Motor neuron (in vitro differentiated cells): ENCODE data around the gene ATP13A1. TPM values are rescaled to one million over a fixed set of nuclear protein-coding genes. Genes with fewer than 3 reads are reported as not detected.

ENCODE experiments used
- ATAC-seq, 8 experiments: fragments of 200-7000 bp; cut with Tn5 transposase; replicated peaks in 6 of 8; 2 replicates each; pipeline ENCODE4 v1.8.0; 2021; ENCODE audit warnings: mild to moderate bottlenecking in 8 of 8, moderate library complexity in 8 of 8
- H3K27ac ChIP-seq, 2 donors: fragments of 250-450 bp; sonication (Bioruptor Pico); 2 replicates each; pipeline ENCODE4 v1.9.0; 2021; ENCODE audit warnings: antibody characterized with exemption in 2 of 2, mild to moderate bottlenecking in 2 of 2, moderate library complexity in 1 of 2
- H3K4me1 ChIP-seq, 2 donors: fragments of 250-450 bp; sonication (Bioruptor Pico); replicated peaks in 1 of 2; 2 replicates each; pipeline ENCODE4 v1.6.1; 2021; ENCODE audit warnings: antibody characterized with exemption in 2 of 2, mild to moderate bottlenecking in 2 of 2, moderate library complexity in 1 of 2
- H3K4me3 ChIP-seq, 5 donors: fragments of 250-450 bp; sonication (Bioruptor Pico); 2 replicates each; pipeline ENCODE4 v1.9.0; 2021; ENCODE audit warnings: antibody characterized with exemption in 5 of 5, mild to moderate bottlenecking in 5 of 5, moderate library complexity in 4 of 5
- WGBS, 10 experiments: fragments of 450-650 bp; shearing (Covaris generic); methylation state at CpG; one replicate each; pipeline ENCODE4 v1.0.0; 2022; 5-methylcytosine and 5-hydroxymethylcytosine counted together
- in situ Hi-C, 9 experiments: fragments of 400-800 bp; cut with MboI; loops; one replicate each; pipeline ENCODE4 v1.15.0; 2021; ENCODE audit warnings: low sequenced_read_pairs in 9 of 9, low pct_unique_long_range_greater_than_20kb in 2 of 9; ENCODE audit not compliant: unreplicated experiment in 9 of 9
- total RNA-seq, 8 experiments: library from RNA; unstranded; fragments of 300-600 nt; gene quantifications; 2 replicates each; pipeline versions ENCODE4 v1.2.3 to v1.2.4, GENCODE V29; 2022

The ATP13A1 gene
- total RNA-seq, 8 experiments from 2014 or later = 18.7 to 96.9 (median 31.1) TPM

DNA sequence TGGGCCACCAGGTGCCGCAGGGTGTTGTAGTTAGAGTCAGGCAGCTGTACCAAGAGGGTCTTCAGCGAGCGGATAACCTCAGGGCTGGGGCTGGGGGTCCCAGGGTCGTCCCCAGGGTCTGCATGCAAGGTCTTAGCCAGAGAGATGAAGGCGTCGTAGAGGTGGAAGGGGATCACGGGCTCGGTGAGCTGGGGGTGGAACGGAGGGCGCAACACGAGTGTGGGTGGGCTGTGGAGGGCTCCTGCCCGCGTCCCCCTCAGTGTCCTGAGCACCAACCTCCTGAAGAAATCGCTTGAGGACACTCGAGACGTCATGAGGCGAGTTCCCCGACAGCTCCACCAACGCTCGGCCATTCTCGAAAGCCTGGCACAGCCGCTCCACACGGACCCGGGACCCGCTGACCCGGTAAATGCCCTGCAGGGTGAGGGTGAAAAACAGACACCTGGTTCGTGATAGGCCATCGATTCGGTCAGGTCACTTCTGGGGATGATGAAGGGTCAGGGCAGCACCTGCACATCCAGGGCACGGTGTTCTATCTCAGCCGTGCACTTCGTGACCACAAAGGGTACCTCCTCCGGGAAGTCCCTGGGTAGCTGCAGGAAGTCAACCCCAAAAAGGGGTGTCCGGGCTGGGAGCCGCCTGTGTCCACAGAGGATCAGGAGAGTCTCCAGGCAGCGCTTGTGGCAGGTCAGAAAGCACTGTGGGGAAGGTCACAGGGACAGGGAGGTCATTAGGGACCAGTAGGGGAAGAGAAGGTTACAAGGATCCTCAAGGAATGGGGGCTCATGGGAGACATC lies 28.8 kb downstream of the ATP13A1 start:
- no peak overlapping the region for H3K4me3 ChIP-seq
- ATAC-seq = no peak
- WGBS, 10 experiments = 88 to 100% (median 100%) methylated on average over 1 to 7 of the region's 36 CpGs; no CpG with 5 or more reads in 4 of the 10 experiments
- H3K4me1 ChIP-seq = no peaks in the 10 kb centered on the region
- in situ Hi-C loops = loop anchor here in 3 of 9 experiments (25.0 kb wide), 1 partner anchor 97 kb away; the partner anchor contains the start of genes CILP2 (in 3 of the 3) and YJEFN3 (in 3 of the 3)
- no peak overlapping the region for H3K27ac ChIP-seq

DNA sequence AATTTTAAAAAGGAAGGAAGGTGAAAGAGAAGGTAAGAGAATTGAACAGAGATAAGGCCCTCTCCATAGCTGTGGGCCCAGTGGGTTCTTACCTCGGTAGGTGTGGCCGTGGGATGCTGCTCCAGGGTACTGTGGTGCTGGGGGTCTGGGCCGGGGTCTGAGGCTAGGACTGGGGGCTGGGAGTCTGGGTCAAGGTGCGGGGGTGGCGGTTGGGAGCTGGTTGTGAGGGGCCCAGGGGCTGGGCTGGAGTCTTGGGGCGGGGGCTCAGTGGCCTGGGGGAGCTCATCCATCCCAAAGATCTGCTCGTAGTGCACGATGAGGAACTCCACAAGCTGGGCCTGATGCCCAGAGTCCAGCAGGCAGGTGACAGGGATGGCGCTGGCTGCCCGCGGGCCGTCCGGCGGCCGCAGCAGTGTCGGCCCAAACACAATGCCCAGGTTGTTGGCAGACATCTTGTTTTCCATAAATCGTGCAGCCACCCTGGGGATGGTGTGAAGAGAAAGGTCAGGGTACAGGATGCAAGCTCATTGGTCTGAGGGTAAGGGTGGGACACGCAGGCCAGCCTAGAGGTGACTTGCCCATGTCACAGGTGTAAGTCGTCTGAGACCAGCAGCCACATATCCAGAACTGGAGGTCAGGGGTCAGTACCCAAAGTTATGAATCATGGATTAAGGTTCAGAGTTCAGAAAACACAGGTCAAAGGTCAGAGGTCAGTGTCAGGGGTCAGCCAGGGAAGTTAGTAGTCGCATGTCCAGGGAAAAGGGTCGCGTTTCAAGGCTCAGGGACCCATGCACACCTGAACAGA lies 29.6 kb downstream of the ATP13A1 start:
- Histone ChIP-seq H3K27ac (no peak overlapping the region), H3K4me1 (peaks cover 0 to 1% of the 10 kb centered on the region in 2 donors), H3K4me3 (no peak overlapping the region)
- WGBS, 10 experiments = 50 to 82% (median 54%) methylated on average over 1 to 5 of the region's 22 CpGs; no CpG with 5 or more reads in 7 of the 10 experiments
- no peak for ATAC-seq
- in situ Hi-C loops = loop anchor here in 3 of 9 experiments (25.0 kb wide), 1 partner anchor 97 kb away; the partner anchor contains the start of genes CILP2 (in 3 of the 3) and YJEFN3 (in 3 of the 3)

DNA sequence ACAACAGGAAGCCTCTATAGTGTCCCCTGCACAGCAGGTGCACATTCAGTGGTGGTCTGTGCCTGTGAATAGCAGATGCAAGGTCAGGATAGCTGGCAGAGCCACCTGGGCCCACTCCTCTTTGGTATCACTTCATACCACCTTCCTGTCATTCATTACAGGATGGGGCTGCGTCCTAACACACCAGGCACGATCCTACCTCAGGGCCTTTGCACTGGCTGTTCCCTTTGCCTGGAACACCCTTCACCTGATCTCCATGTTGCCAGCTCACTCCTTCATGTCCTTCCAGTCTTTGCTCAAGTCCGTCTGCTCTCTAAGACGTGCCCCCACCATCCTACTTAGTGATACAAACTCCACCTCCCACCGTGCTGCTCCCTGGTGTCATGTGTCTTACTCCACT lies 30.8 kb downstream of the ATP13A1 start:
- no peak for ATAC-seq
- Histone ChIP-seq H3K4me3 (no peak overlapping the region), H3K4me1 (peaks cover 0 to 2% of the 10 kb centered on the region in 2 donors), H3K27ac (no peak overlapping the region)
- whole genome bisulfite sequencing, 10 experiments = 67 to 100% (median 90%) methylated on average over 1 to 3 of the region's 5 CpGs; no CpG with 5 or more reads in 1 of the 10 experiments
- in situ Hi-C loops = loop anchor here in 3 of 9 experiments (25.0 kb wide), 1 partner anchor 95 kb away; the partner anchor contains the start of genes CILP2 (in 3 of the 3) and YJEFN3 (in 3 of the 3)

DNA sequence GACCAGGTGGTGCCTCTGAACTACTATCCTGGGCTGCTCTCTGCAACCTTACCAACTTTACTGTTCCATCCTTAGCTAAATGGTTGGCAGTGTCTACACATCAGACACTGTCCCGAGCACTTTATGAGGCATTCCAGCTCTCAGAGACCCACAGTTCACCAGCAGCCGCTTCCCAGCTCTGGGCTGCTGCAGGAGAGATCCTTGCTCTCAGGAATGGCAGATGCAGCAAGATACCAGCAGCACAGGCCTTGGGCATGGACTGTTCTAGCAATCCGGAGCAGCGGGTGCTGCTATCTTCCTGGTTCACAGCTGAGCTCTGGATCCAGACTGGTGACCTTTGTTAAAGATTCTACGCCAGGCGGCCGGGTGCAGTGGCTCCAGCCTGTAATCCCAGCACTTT lies 32.1 kb downstream of the ATP13A1 start:
- no peak for ATAC-seq
- H3K4me3 ChIP-seq = no peak overlapping the region
- peaks cover 3 to 4% of the 10 kb centered on the region in 2 donors for H3K4me1 ChIP-seq
- in situ Hi-C loops = loop anchor here in 3 of 9 experiments (25.0 kb wide), 1 partner anchor 94 kb away; the partner anchor contains the start of genes CILP2 (in 3 of the 3) and YJEFN3 (in 3 of the 3)
- WGBS, 10 experiments = 57 to 100% (median 75%) methylated on average over 1 to 4 of the region's 7 CpGs; no CpG with 5 or more reads in 4 of the 10 experiments
- no peak overlapping the region for H3K27ac ChIP-seq

DNA sequence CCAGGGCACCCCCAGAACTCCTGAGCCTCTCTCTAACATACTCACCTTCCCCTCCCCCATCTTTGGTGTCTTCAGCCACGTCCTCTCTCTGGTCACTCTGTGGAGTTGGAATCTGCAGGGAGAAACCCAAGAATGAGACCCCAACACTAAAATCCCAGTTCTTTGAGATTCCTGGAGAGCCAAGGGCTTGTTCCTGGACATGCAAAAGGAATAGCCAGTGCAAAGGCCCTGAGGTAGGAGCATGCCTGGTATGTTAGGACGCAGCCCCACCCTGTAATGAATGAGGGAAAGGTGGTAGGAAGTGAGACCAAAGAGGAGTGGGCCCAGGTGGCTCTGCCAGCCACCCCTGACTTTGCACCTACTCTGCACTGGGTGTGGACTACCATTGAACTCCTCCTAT lies 33.0 kb downstream of the ATP13A1 start:
- no peak for ATAC-seq
- no peak overlapping the region for H3K27ac ChIP-seq
- H3K4me1 ChIP-seq = peaks cover 3 to 6% of the 10 kb centered on the region in 2 donors
- in situ Hi-C loops = loop anchor here in 3 of 9 experiments (25.0 kb wide), 1 partner anchor 93 kb away; the partner anchor contains the start of genes CILP2 (in 3 of the 3) and YJEFN3 (in 3 of the 3)
- WGBS, 10 experiments = 20 to 100% (median 70%) methylated on average over 1 of the region's 2 CpGs; no CpG with 5 or more reads in 6 of the 10 experiments
- H3K4me3 ChIP-seq = no peak overlapping the region

DNA sequence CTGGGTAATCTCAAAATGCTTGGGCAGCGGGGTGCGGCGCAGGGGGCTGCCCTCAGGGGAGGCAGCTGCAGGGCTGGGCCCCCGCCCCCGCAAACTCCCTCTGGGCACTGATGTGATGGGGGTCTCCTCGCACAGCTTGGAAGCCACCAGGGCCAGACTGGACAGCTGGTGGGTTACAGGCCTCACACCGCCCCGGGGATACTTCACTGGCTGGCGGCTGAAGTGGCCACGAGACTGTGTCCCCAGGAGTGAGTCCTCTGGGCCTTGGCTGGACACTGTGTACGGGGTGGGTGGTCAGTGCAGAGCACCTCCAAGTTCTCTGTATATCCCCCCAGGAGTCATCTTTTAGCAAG lies 33.4 kb downstream of the ATP13A1 start:
- H3K27ac ChIP-seq = no peak overlapping the region
- peaks cover 3 to 6% of the 10 kb centered on the region in 2 donors for H3K4me1 ChIP-seq
- WGBS, 10 experiments = 80 to 100% (median 89%) methylated on average over 1 to 6 of the region's 11 CpGs; no CpG with 5 or more reads in 6 of the 10 experiments
- H3K4me3 ChIP-seq = no peak overlapping the region
- in situ Hi-C loops = loop anchor here in 3 of 9 experiments (25.0 kb wide), 1 partner anchor 93 kb away; the partner anchor contains the start of genes CILP2 (in 3 of the 3) and YJEFN3 (in 3 of the 3)
- ATAC-seq = no peak

DNA sequence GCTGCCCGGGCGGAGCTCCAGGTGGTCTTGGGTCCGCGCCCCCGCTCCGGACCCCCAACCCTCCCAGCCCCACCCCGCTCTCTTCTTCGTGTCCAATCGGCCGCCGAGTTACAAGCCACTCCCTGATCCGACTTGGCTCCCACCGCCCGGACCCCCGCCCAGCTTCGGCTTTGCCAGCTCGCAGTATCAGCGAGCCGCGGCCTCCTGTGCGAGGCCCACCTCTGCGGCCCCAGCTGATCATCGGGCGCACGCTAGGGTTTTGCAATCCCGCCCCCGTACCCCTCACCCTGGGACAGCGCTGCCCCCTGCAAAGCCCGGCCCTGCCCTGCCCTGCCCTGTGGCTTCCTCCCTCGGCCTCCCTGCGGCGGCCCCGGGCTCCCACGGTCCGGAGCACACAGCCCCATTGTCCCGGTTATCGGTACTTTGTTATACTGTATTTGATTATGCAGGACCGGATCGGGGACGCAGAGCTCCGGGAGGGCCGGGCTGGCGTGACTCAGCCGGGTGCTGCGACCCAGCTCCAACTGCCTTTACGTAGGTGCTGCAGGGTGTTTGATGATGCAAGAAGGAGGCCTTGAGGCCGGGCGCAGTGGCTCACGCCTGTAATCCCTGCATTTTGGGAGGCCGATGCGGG lies 34.9 kb downstream of the ATP13A1 start:
- in situ Hi-C loops = loop anchor here in 3 of 9 experiments (25.0 kb wide), 1 partner anchor 91 kb away; the partner anchor contains the start of genes CILP2 (in 3 of the 3) and YJEFN3 (in 3 of the 3)
- Histone ChIP-seq H3K4me3 (peak overlapping the region; percentile 44 to 61 (median 59)), H3K27ac (peak overlapping the region; percentile 80 to 81), H3K4me1 (peaks cover 3 to 6% of the 10 kb centered on the region in 2 donors)
- peak in 7 of 8 experiments; percentile 20 to 87 (median 74) for ATAC-seq
- WGBS, 10 experiments = 13 to 80% (median 55%) methylated on average over 2 to 3 of the region's 51 CpGs; no CpG with 5 or more reads in 7 of the 10 experiments

DNA sequence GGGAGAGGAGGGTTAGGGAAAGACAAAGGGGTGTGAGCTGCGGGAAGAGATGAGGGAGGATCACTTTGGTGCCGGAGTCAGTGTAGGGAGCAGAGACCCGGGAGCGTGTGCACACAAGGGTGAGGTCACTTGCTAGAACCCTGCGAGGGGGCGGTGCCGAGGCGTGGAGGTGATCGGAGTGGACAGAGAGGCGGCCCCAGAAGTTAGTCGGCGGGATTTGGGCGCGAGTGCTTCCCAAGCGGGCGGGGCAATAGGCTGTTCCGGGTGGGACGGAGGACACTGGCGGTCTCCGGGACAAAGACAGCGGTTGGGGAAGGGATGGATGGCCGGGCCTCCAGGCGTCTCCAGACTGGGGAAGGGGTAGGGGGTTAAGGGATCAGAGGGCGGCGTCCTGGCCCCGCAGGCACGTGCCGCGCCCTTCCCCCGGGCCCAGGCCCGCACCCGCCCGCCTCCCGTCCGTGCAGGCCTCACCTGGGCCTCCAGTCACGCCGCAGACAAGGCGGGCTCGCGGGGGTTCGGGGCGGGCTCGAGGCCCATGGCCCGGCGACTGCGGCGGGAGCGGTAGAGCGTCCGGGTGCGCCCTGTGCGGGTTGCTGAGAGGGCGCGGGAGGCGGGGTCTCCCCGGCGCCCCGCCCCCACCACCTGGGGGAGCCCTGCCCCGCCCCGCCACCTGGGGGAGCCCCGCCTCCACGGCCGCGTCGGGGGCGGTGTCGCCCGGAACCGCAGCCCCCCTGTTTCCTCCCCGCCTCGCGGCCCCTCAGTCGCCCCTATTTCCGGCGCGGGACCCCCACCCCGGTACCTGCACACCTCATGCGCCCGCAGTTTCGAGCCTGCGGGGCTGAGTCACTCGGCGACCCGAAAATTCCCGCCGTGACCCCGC lies 35.6 kb downstream of the ATP13A1 start, which contains the start of gene LPAR2:
LPAR2 (minus strand) TSS at position 600 of the 880 bp plus-strand sequence. CDS start 945 bp downstream, outside the sequence.
- H3K4me1 ChIP-seq = peaks cover 3 to 6% of the 10 kb centered on the region in 2 donors
- in situ Hi-C loops = loop anchor here in 3 of 9 experiments (25.0 kb wide), 1 partner anchor 91 kb away; the partner anchor contains the start of genes CILP2 (in 3 of the 3) and YJEFN3 (in 3 of the 3)
- 8 to 30% (median 13%) methylated on average over 2 to 7 of the region's 87 CpGs; no CpG with 5 or more reads in 6 of the 10 experiments for WGBS, 10 experiments
- H3K4me3 ChIP-seq = peak within 1 kb of the TSS; percentile 44 to 61 (median 59)
- ATAC-seq = peak; percentile 45 to 79 (median 68)
- peak within 1 kb of the TSS; percentile 80 to 81 for H3K27ac ChIP-seq

DNA sequence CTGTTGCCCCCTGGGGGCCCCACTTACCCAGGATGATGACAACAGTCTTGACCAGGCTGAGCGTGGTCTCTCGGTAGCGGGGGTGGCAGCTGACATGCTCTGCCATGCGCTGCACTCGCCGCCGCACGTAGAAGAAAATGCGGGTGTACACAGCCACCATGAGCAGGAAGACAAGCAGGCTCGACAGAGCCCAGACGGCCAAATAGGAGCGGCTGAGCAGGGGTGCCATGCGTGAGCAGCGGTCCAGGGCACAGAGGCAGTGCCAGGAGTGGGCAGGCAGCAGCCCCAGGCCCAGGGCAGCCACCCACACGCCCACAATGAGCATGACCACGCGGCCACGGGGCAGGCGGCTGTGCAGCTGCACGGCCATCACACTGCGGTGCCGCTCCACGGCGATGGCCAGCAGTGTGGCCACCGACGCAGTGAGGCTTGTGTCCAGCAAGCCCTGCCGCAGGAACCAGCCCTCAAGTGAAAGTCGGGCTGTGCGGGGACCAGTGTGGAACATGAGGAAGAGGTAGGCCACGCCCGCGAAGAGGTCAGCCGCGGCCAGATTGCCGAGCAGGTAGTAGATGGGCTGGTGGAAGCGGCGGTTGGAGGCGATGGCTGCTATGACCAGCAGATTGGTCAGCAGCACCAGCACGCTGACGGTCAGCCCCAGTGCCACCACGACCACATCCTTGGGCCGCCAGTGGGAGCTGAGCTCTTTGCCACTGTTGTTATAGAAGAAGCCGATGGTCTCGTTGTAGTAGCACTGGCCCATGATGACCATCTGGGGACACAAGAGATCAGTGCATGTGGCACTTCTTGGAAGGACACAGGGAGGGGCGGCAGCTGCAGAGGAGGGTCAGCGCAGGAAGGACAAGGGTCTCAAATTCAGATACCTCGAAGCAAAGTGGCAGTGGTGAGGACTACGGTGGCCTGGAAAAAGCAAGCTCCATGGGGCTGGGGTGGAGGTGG lies 36.7 kb downstream of the ATP13A1 start:
- in situ Hi-C loops = loop anchor here in 3 of 9 experiments (25.0 kb wide), 1 partner anchor 89 kb away; the partner anchor contains the start of genes CILP2 (in 3 of the 3) and YJEFN3 (in 3 of the 3)
- Histone ChIP-seq H3K27ac (no peak overlapping the region), H3K4me1 (peaks cover 3 to 6% of the 10 kb centered on the region in 2 donors), H3K4me3 (peak overlapping the region in 2 of 5 donors; percentile 44 to 61)
- WGBS, 10 experiments = 50 to 100% (median 90%) methylated on average over 1 to 23 of the region's 48 CpGs; no CpG with 5 or more reads in 1 of the 10 experiments
- no peak for ATAC-seq

DNA sequence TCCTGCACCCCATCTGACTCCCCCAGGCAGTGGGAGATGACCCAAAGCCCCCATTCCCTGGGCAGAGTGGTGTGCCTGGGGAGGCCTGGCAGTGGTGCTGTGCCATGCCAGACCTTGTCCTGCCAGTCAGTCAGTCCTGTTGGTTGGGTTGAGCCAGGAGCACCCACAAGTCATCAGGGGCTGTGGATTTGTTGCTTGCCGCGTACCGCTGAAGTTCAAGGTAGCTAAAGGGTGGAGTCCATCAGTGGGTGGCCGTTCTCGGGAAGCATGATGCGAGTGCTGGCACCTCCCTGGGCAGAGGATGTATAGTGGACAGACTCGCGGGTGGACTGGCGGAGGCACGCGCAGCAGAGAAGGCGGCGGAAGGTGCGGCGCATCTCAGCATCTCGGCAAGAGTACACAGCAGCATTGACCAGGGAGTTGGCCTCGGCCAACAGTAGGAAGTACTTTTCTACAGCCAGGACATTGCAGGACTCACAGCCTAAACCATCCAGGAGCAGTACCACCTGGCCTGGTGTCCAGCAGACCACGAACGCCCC lies 39.4 kb downstream of the ATP13A1 start:
- ATAC-seq = no peak
- H3K4me3 ChIP-seq = no peak overlapping the region
- no peak overlapping the region for H3K27ac ChIP-seq
- H3K4me1 ChIP-seq = peaks cover 13 to 16% of the 10 kb centered on the region in 2 donors
- 72 to 100% (median 91%) methylated on average over 2 to 6 of the region's 19 CpGs; no CpG with 5 or more reads in 5 of the 10 experiments for WGBS, 10 experiments
- in situ Hi-C loops = no loop called here
